ENCODE data around the gene PPAN. TPM values are rescaled to one million over a fixed set of nuclear protein-coding genes. Genes with fewer than 3 reads are reported as not detected.

Gene PPAN
- total and polyA plus RNA-seq, 5 experiments from 2014 or later: 15.7 to 122 (median 42.7) TPM

GRCh38 chr19:10109528-10109927 lies 3.4 kb downstream of the PPAN start:
- H3K36me3 Mint-ChIP-seq: peaks cover 0 to 53% (median 3%) of the 10 kb centered on the region in 3 donors

GRCh38 chr19:10110076-10110971 lies 4.2 kb downstream of the PPAN start:
- H3K4me3 Mint-ChIP-seq: peak overlapping the region in 4 of 10 donors; percentile 22 to 58 (median 39)
- peak overlapping the region in 7 of 10 donors; percentile 51 to 91 (median 74) for H3K27ac Mint-ChIP-seq
- DNase-seq: no peak
- H3K36me3 Mint-ChIP-seq: peaks cover 0 to 59% (median 3%) of the 10 kb centered on the region in 3 donors
- no peaks in the 10 kb centered on the region for H3K9me3 Mint-ChIP-seq
- POLR2A ChIA-PET: interaction anchor here (1.3 to 10.6 kb wide), 3 partner anchors 6 to 12 kb away, joined by 3 to 103 read pairs (median 101); partner anchors contain the start of gene EIF3G
- ATAC-seq: no peak
- H3K27me3 Mint-ChIP-seq: no peaks in the 10 kb centered on the region
- H3K4me1 Mint-ChIP-seq: peaks cover 20 to 64% (median 58%) of the 10 kb centered on the region in 4 donors

More at GRCh38 chr19:10109528-10109927, 3.4 kb downstream of the PPAN start:
- Mint-ChIP-seq H3K27ac (peak overlapping the region in 6 of 10 donors; percentile 19 to 77 (median 56)), H3K27me3 (no peaks in the 10 kb centered on the region), H3K4me3 (peak overlapping the region in 4 of 10 donors; percentile 22 to 67 (median 25)), H3K4me1 (peaks cover 27 to 72% (median 62%) of the 10 kb centered on the region in 4 donors), H3K9me3 (no peaks in the 10 kb centered on the region)
- POLR2A ChIA-PET: interaction anchor here (1.3 to 8.4 kb wide), 2 partner anchors 7 to 11 kb away, joined by 3 to 101 read pairs; partner anchors contain the start of gene EIF3G
- no peak for ATAC-seq
- no peak for DNase-seq

GRCh38 chr19:10110972-10111317 lies 4.8 kb downstream of the PPAN start:
- H3K4me3 Mint-ChIP-seq: peak overlapping the region in 4 of 10 donors; percentile 22 to 87 (median 39)
- POLR2A ChIA-PET: interaction anchor here (1.0 to 10.6 kb wide), 2 partner anchors 13 to 31 kb away, joined by 3 to 103 read pairs; no protein-coding TSS in a partner anchor
- no peaks in the 10 kb centered on the region for H3K27me3 Mint-ChIP-seq
- ATAC-seq (no peak), DNase-seq (no peak)
- H3K36me3 Mint-ChIP-seq: peaks cover 0 to 63% (median 3%) of the 10 kb centered on the region in 3 donors
- H3K4me1 Mint-ChIP-seq: peaks cover 19 to 61% (median 53%) of the 10 kb centered on the region in 4 donors
- no peaks in the 10 kb centered on the region for H3K9me3 Mint-ChIP-seq
- peak overlapping the region in 5 of 10 donors; percentile 51 to 97 (median 90) for H3K27ac Mint-ChIP-seq

DNA sequence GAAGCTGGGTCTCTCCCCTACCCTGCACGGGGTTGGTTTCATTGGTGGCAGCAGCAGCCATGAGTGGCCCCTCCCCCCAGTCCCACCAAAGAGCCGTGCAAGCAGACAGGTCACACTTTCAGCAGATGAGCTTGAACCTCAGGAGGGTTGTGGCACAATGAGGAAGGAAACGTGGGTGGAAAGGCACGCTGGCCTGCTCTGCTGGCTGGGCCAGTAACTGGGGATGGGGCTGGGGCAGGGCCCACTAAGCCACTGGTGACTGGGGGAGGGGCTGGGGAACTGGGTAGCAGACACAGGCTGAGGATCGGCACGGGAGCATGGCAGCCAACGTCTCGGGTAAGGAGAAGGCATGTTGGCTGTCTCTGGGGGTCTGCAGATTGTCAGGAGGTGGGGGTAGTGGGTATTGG lies 5.2 kb downstream of the PPAN start, which contains the start of gene P2RY11:
P2RY11 (plus strand) TSS at position 289 of the 407 bp plus-strand sequence; CDS start at position 318, 29 bp downstream.
- ATAC-seq (no peak), DNase-seq (peak in 1 of 10 donors; percentile 30)
- Mint-ChIP-seq H3K4me3 (peak within 1 kb of the TSS; percentile 22 to 87 (median 60)), H3K27me3 (no peaks in the 10 kb centered on the region), H3K36me3 (peaks cover 0 to 68% (median 5%) of the 10 kb centered on the region in 3 donors), H3K4me1 (peaks cover 21 to 63% (median 52%) of the 10 kb centered on the region in 4 donors), H3K9me3 (no peaks in the 10 kb centered on the region), H3K27ac (peak within 1 kb of the TSS; percentile 75 to 97 (median 89))
- POLR2A ChIA-PET: interaction anchor here (0.5 to 10.6 kb wide), 3 partner anchors 13 to 150 kb away, joined by 3 to 103 read pairs (median 3); no protein-coding TSS in a partner anchor

- H3K27me3 Mint-ChIP-seq: no peaks in the 10 kb centered on the region
- no peaks in the 10 kb centered on the region for H3K9me3 Mint-ChIP-seq
- H3K4me3 Mint-ChIP-seq: peak overlapping the region; percentile 22 to 87 (median 60)
- peaks cover 17 to 60% (median 47%) of the 10 kb centered on the region in 4 donors for H3K4me1 Mint-ChIP-seq
- peak overlapping the region; percentile 75 to 97 (median 89) for H3K27ac Mint-ChIP-seq
- peak in 2 of 10 donors; percentile 26 to 61 for DNase-seq
- ATAC-seq: peak; percentile 17 to 31
- peaks cover 0 to 69% (median 6%) of the 10 kb centered on the region in 3 donors for H3K36me3 Mint-ChIP-seq
- POLR2A ChIA-PET: interaction anchor here (1.0 to 12.3 kb wide), 5 partner anchors 6 to 83 kb away, joined by 3 to 116 read pairs (median 101); partner anchors contain the start of genes ANGPTL6, DNMT1 and PPAN
Measured at GRCh38 chr19:10112037-10112761, 6.0 kb downstream of the PPAN start.

GRCh38 chr19:10112895-10113591 lies 6.9 kb downstream of the PPAN start:
- Mint-ChIP-seq H3K27me3 (no peaks in the 10 kb centered on the region), H3K4me1 (peaks cover 19 to 58% (median 45%) of the 10 kb centered on the region in 4 donors), H3K9me3 (no peaks in the 10 kb centered on the region), H3K36me3 (peaks cover 0 to 68% (median 11%) of the 10 kb centered on the region in 3 donors), H3K4me3 (peak overlapping the region; percentile 41 to 87 (median 62)), H3K27ac (peak overlapping the region; percentile 75 to 97 (median 89))
- peak; percentile 60 to 61 for ATAC-seq
- POLR2A ChIA-PET: interaction anchor here (0.6 to 12.3 kb wide), 6 partner anchors 7 to 192 kb away, joined by 5 to 116 read pairs (median 54); partner anchors contain the start of genes ANGPTL6, DNMT1 and PPAN
- DNase-seq: peak in 9 of 10 donors; percentile 38 to 78 (median 57)

DNA sequence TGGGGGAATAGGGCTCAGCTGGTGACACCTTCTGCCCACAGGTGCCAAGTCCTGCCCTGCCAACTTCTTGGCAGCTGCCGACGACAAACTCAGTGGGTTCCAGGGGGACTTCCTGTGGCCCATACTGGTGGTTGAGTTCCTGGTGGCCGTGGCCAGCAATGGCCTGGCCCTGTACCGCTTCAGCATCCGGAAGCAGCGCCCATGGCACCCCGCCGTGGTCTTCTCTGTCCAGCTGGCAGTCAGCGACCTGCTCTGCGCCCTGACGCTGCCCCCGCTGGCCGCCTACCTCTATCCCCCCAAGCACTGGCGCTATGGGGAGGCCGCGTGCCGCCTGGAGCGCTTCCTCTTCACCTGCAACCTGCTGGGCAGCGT lies 7.4 kb downstream of the PPAN start:
- DNase-seq (peak in 1 of 10 donors; percentile 16), ATAC-seq (peak; percentile 5 to 12)
- no peaks in the 10 kb centered on the region for H3K9me3 Mint-ChIP-seq
- no peaks in the 10 kb centered on the region for H3K27me3 Mint-ChIP-seq
- peaks cover 0 to 64% (median 11%) of the 10 kb centered on the region in 3 donors for H3K36me3 Mint-ChIP-seq
- peaks cover 19 to 58% (median 46%) of the 10 kb centered on the region in 4 donors for H3K4me1 Mint-ChIP-seq
- peak overlapping the region in 5 of 10 donors; percentile 8 to 97 (median 90) for H3K27ac Mint-ChIP-seq
- peak overlapping the region in 5 of 10 donors; percentile 6 to 87 (median 27) for H3K4me3 Mint-ChIP-seq
- POLR2A ChIA-PET: interaction anchor here (0.6 to 12.3 kb wide), 6 partner anchors 8 to 192 kb away, joined by 5 to 116 read pairs (median 54); partner anchors contain the start of genes ANGPTL6, DNMT1 and PPAN

GRCh38 chr19:10113964-10114650 lies 7.9 kb downstream of the PPAN start:
- Mint-ChIP-seq H3K9me3 (no peaks in the 10 kb centered on the region), H3K27me3 (no peaks in the 10 kb centered on the region), H3K4me3 (peak overlapping the region in 2 of 10 donors; percentile 27 to 59), H3K4me1 (peaks cover 19 to 62% (median 50%) of the 10 kb centered on the region in 4 donors), H3K27ac (peak overlapping the region in 4 of 10 donors; percentile 46 to 97 (median 92)), H3K36me3 (peaks cover 0 to 58% (median 11%) of the 10 kb centered on the region in 3 donors)
- no peak for DNase-seq
- ATAC-seq: peak in 1 of 2 donors; percentile 3
- POLR2A ChIA-PET: interaction anchor here (0.6 to 12.3 kb wide), 8 partner anchors 8 to 1523 kb away, joined by 3 to 116 read pairs (median 6); partner anchors contain the start of genes ANGPTL6, DNMT1 and PPAN

- H3K9me3 Mint-ChIP-seq: no peaks in the 10 kb centered on the region
- H3K4me3 Mint-ChIP-seq: peak overlapping the region in 4 of 10 donors; percentile 2 to 78 (median 25)
- ATAC-seq: no peak
- DNase-seq: no peak
- no peaks in the 10 kb centered on the region for H3K27me3 Mint-ChIP-seq
- peak overlapping the region in 3 of 10 donors; percentile 49 to 74 (median 52) for H3K27ac Mint-ChIP-seq
- H3K36me3 Mint-ChIP-seq: peaks cover 0 to 54% (median 11%) of the 10 kb centered on the region in 3 donors
- H3K4me1 Mint-ChIP-seq: peaks cover 21 to 70% (median 54%) of the 10 kb centered on the region in 4 donors
- POLR2A ChIA-PET: interaction anchor here (0.8 to 12.3 kb wide), 7 partner anchors 9 to 1524 kb away, joined by 3 to 116 read pairs (median 7); partner anchors contain the start of genes ANGPTL6, DNMT1 and PPAN
Measured at GRCh38 chr19:10114651-10115391, 8.7 kb downstream of the PPAN start.

Measured in naive thymus-derived CD8-positive, alpha-beta T cell (primary cell).